Kidney (tissue), 14 donors: Measurements from ENCODE around the gene ABHD2. TPM values are rescaled to one million over a fixed set of nuclear protein-coding genes. Genes with fewer than 3 reads are reported as not detected.

ENCODE experiments used
- DNase-seq, 5 donors: peaks; one replicate each; pipeline ENCODE4 v3.0.0-alpha.2; 2013 to 2020
- FAIRE-seq: peaks from 2 replicates; lab custom pipeline; 2012; peaks lifted over from hg19 to GRCh38; lab: Jason Lieb, UNC
- H3K27ac ChIP-seq, 2 donors: one replicate each; pipeline ENCODE4 v1.7.0; 2013; ENCODE audit warnings: low read depth in 2 of 2, low read length in 2 of 2, inconsistent platforms in 1 of 2
- H3K27me3 ChIP-seq: one replicate; pipeline ENCODE4 v1.7.1; 2013; ENCODE audit warnings: low read length, inconsistent platforms; ENCODE audit not compliant: control insufficient read depth, insufficient read depth
- H3K36me3 ChIP-seq, 3 donors: one replicate each; pipeline versions ENCODE4 v1.7.0 to v1.7.1; 2013; ENCODE audit warnings: low read length in 3 of 3, control low read depth in 1 of 3, inconsistent platforms in 1 of 3; ENCODE audit not compliant: insufficient read depth in 3 of 3, control insufficient read depth in 2 of 3
- H3K4me1 ChIP-seq, 3 donors: one replicate each; pipeline versions ENCODE4 v1.7.0 to v1.7.1; 2013; ENCODE audit warnings: low read length in 3 of 3, inconsistent platforms in 1 of 3, low read depth in 1 of 3; ENCODE audit not compliant: control insufficient read depth in 2 of 3, insufficient read depth in 2 of 3
- H3K4me3 ChIP-seq, 3 donors: one replicate each; pipeline versions ENCODE4 v1.7.0 to v1.8.1; 2013; ENCODE audit warnings: low read length in 3 of 3, control low read depth in 1 of 3, inconsistent platforms in 1 of 3
- H3K9ac ChIP-seq, 3 donors: one replicate each; pipeline versions ENCODE4 v1.7.0 to v1.7.1; 2013; ENCODE audit warnings: low read length in 3 of 3, control low read depth in 1 of 3, inconsistent platforms in 1 of 3
- H3K9me3 ChIP-seq, 3 donors: one replicate each; pipeline versions ENCODE4 v1.7.0 to v1.7.1; 2013; ENCODE audit warnings: low read length in 3 of 3, control low read depth in 1 of 3, inconsistent platforms in 1 of 3; ENCODE audit not compliant: control insufficient read depth in 2 of 3, insufficient read depth in 1 of 3
- CTCF ChIP-seq: IDR thresholded peaks from 3 replicates; pipeline ENCODE4 v1.5.1; 2012; ENCODE audit warnings: mild to moderate bottlenecking, moderate library complexity, borderline replicate concordance; ENCODE audit not compliant: insufficient read depth; ENCODE audit errors: extremely low read depth
- intact Hi-C: fragments of 100-400 bp; cut with DNase I; formaldehyde crosslinking; loops from one replicate; pipeline ENCODE4 v1.11.1; 2022
- polyA plus RNA-seq: library from polyadenylated mRNA; stranded (reverse); fragments of 350-450 nt; fragmentation: Illumina TruSeq; extraction: RNeasy Lipid Tissue Mini Kit (QIAGEN cat#74804); gene quantifications from one replicate; pipeline ENCODE4 v1.2.3, GENCODE V29; 2014; ENCODE audit warnings: low read depth, low replicate concordance; ENCODE audit not compliant: insufficient read depth
- total RNA-seq: library from RNA; stranded (reverse); fragmentation: NEBNext Ultra II Directional; extraction: Animal tissue kit (Norgen Biotek cat#: 25700); gene quantifications from one replicate; pipeline ENCODE4 v1.2.1, GENCODE V29; 2021
- donor health status: control.
- donor health status: control.
- donor health status: control.
- donor health status: control.
- donor health status: control.
- donor health status: DM: yes; HTN: yes; CAD: no.
- donor health status: Normal renal cell carcinoma (clear cell type).

Gene ABHD2
- total and polyA plus RNA-seq, 2 donors from 2014 or later, result 13.3 to 123 TPM

GRCh38 chr15:89215627-89216026 lies 127.4 kb downstream of the ABHD2 start:
- H3K4me3 ChIP-seq, result no peak overlapping the region
- FAIRE-seq, result no peak
- no peak overlapping the region for H3K9ac ChIP-seq
- H3K9me3 ChIP-seq, result no peaks in the 10 kb centered on the region
- no peaks in the 10 kb centered on the region for H3K27me3 ChIP-seq
- H3K36me3 ChIP-seq, result no peaks in the 10 kb centered on the region
- no peak for DNase-seq
- H3K27ac ChIP-seq, result no peak overlapping the region
- TF ChIP-seq CTCF, result no peak
- intact Hi-C loops, result no loop called here
- H3K4me1 ChIP-seq, result no peaks in the 10 kb centered on the region

- DNase-seq (no peak), FAIRE-seq (no peak)
- intact Hi-C loops, result no loop called here
- H3K4me1 ChIP-seq, result no peaks in the 10 kb centered on the region
- H3K27ac ChIP-seq, result no peak overlapping the region
- H3K27me3 ChIP-seq, result no peaks in the 10 kb centered on the region
- H3K4me3 ChIP-seq, result no peak overlapping the region
- no peaks in the 10 kb centered on the region for H3K36me3 ChIP-seq
- no peaks in the 10 kb centered on the region for H3K9me3 ChIP-seq
- no peak overlapping the region for H3K9ac ChIP-seq
- no peak for TF ChIP-seq CTCF
These were observed 128.8 kb downstream of the ABHD2 start for GRCh38 chr15:89217031-89217430.

GRCh38 chr15:89217686-89218376 lies 129.6 kb downstream of the ABHD2 start:
- H3K27ac ChIP-seq, result no peak overlapping the region
- H3K9me3 ChIP-seq, result no peaks in the 10 kb centered on the region
- H3K9ac ChIP-seq, result no peak overlapping the region
- no peaks in the 10 kb centered on the region for H3K4me1 ChIP-seq
- no peak overlapping the region for H3K4me3 ChIP-seq
- H3K27me3 ChIP-seq, result no peaks in the 10 kb centered on the region
- H3K36me3 ChIP-seq, result no peaks in the 10 kb centered on the region
- no peak for DNase-seq
- FAIRE-seq, result no peak
- no peak for TF ChIP-seq CTCF
- intact Hi-C loops, result no loop called here

- intact Hi-C loops, result no loop called here
- Histone ChIP-seq H3K4me3 (no peak overlapping the region), H3K36me3 (no peaks in the 10 kb centered on the region), H3K9ac (no peak overlapping the region), H3K27ac (no peak overlapping the region), H3K4me1 (no peaks in the 10 kb centered on the region), H3K27me3 (no peaks in the 10 kb centered on the region), H3K9me3 (no peaks in the 10 kb centered on the region)
- DNase-seq (no peak), FAIRE-seq (no peak)
- no peak for TF ChIP-seq CTCF
These were observed 130.3 kb downstream of the ABHD2 start for GRCh38 chr15:89218531-89218930.
